Measurements from ENCODE around the gene RHBDF2.

Gene RHBDF2

GRCh38 chr17:76433693-76434092, 67.5 kb downstream of the RHBDF2 start:
- H3K27ac ChIP-seq (ENCODE audit: low read length): no peak overlapping the region
- no peaks in the 10 kb centered on the region for H3K36me3 ChIP-seq (ENCODE audit: control insufficient read depth, insufficient read depth, low read length)
- H3K9me3 ChIP-seq (ENCODE audit: control insufficient read depth, insufficient read depth, low read length): no peaks in the 10 kb centered on the region
- peaks cover 3% of the 10 kb centered on the region; the same call in 1 of the 2 replicates for H3K4me1 ChIP-seq (ENCODE audit: control insufficient read depth, insufficient read depth, low read length)
- no peak overlapping the region for H3K4me3 ChIP-seq (ENCODE audit: low read length)
- H3K27me3 ChIP-seq (ENCODE audit: control insufficient read depth, insufficient read depth, low read length): no peaks in the 10 kb centered on the region
- no peak for DNase-seq (ENCODE audit: low read depth, low spot score)
- no CpG with 5 or more reads among the region's 9 CpGs for WGBS (ENCODE audit: insufficient coverage, insufficient read length)

GRCh38 chr17:76432712-76433336, 68.4 kb downstream of the RHBDF2 start:
- WGBS (ENCODE audit: insufficient coverage, insufficient read length): no CpG with 5 or more reads among the region's 3 CpGs
- Histone ChIP-seq H3K36me3 (ENCODE audit: control insufficient read depth, insufficient read depth, low read length) (no peaks in the 10 kb centered on the region), H3K4me3 (ENCODE audit: low read length) (no peak overlapping the region), H3K9me3 (ENCODE audit: control insufficient read depth, insufficient read depth, low read length) (no peaks in the 10 kb centered on the region), H3K4me1 (ENCODE audit: control insufficient read depth, insufficient read depth, low read length) (0 out of 2 replicates have a peak, but pooled peaks cover 2% of the 10 kb centered on the region), H3K27ac (ENCODE audit: low read length) (no peak overlapping the region), H3K27me3 (ENCODE audit: control insufficient read depth, insufficient read depth, low read length) (no peaks in the 10 kb centered on the region)
- DNase-seq (ENCODE audit: low read depth, low spot score): no peak

- H3K36me3 ChIP-seq (ENCODE audit: control insufficient read depth, insufficient read depth, low read length): no peaks in the 10 kb centered on the region
- no peak overlapping the region for H3K27ac ChIP-seq (ENCODE audit: low read length)
- H3K9me3 ChIP-seq (ENCODE audit: control insufficient read depth, insufficient read depth, low read length): no peaks in the 10 kb centered on the region
- no peak overlapping the region for H3K4me3 ChIP-seq (ENCODE audit: low read length)
- no peak for DNase-seq (ENCODE audit: low read depth, low spot score)
- H3K27me3 ChIP-seq (ENCODE audit: control insufficient read depth, insufficient read depth, low read length): no peaks in the 10 kb centered on the region
- peaks cover 2% of the 10 kb centered on the region; the same call in 1 of the 2 replicates for H3K4me1 ChIP-seq (ENCODE audit: control insufficient read depth, insufficient read depth, low read length)
- WGBS (ENCODE audit: insufficient coverage, insufficient read length): no CpG with 5 or more reads among the region's 6 CpGs
Measured at GRCh38 chr17:76432004-76432403, 69.2 kb downstream of the RHBDF2 start.

- no peak for DNase-seq (ENCODE audit: low read depth, low spot score)
- WGBS (ENCODE audit: insufficient coverage, insufficient read length): no CpG with 5 or more reads among the region's 2 CpGs
- Histone ChIP-seq H3K4me3 (ENCODE audit: low read length) (no peak overlapping the region), H3K36me3 (ENCODE audit: control insufficient read depth, insufficient read depth, low read length) (no peaks in the 10 kb centered on the region), H3K4me1 (ENCODE audit: control insufficient read depth, insufficient read depth, low read length) (peaks cover 2% of the 10 kb centered on the region; the same call in 1 of the 2 replicates), H3K27ac (ENCODE audit: low read length) (no peak overlapping the region), H3K9me3 (ENCODE audit: control insufficient read depth, insufficient read depth, low read length) (no peaks in the 10 kb centered on the region), H3K27me3 (ENCODE audit: control insufficient read depth, insufficient read depth, low read length) (no peaks in the 10 kb centered on the region)
Measured at GRCh38 chr17:76431509-76431908, 69.7 kb downstream of the RHBDF2 start.

- H3K9me3 ChIP-seq (ENCODE audit: control insufficient read depth, insufficient read depth, low read length): no peaks in the 10 kb centered on the region
- no peak overlapping the region for H3K27ac ChIP-seq (ENCODE audit: low read length)
- no peaks in the 10 kb centered on the region for H3K36me3 ChIP-seq (ENCODE audit: control insufficient read depth, insufficient read depth, low read length)
- peaks cover 2% of the 10 kb centered on the region; the same call in 1 of the 2 replicates for H3K4me1 ChIP-seq (ENCODE audit: control insufficient read depth, insufficient read depth, low read length)
- DNase-seq (ENCODE audit: low read depth, low spot score): no peak
- H3K27me3 ChIP-seq (ENCODE audit: control insufficient read depth, insufficient read depth, low read length): no peaks in the 10 kb centered on the region
- H3K4me3 ChIP-seq (ENCODE audit: low read length): no peak overlapping the region
- no CpG with 5 or more reads among the region's 1 CpG for WGBS (ENCODE audit: insufficient coverage, insufficient read length)
Measured at GRCh38 chr17:76428511-76428910, 72.7 kb downstream of the RHBDF2 start.

GRCh38 chr17:76427501-76428231, 73.6 kb downstream of the RHBDF2 start:
- WGBS (ENCODE audit: insufficient coverage, insufficient read length): no CpG with 5 or more reads among the region's 8 CpGs
- H3K27me3 ChIP-seq (ENCODE audit: control insufficient read depth, insufficient read depth, low read length): no peaks in the 10 kb centered on the region
- H3K27ac ChIP-seq (ENCODE audit: low read length): no peak overlapping the region
- H3K36me3 ChIP-seq (ENCODE audit: control insufficient read depth, insufficient read depth, low read length): no peaks in the 10 kb centered on the region
- H3K9me3 ChIP-seq (ENCODE audit: control insufficient read depth, insufficient read depth, low read length): no peaks in the 10 kb centered on the region
- H3K4me1 ChIP-seq (ENCODE audit: control insufficient read depth, insufficient read depth, low read length): peaks cover 2% of the 10 kb centered on the region; the same call in 1 of the 2 replicates
- no peak for DNase-seq (ENCODE audit: low read depth, low spot score)
- no peak overlapping the region for H3K4me3 ChIP-seq (ENCODE audit: low read length)

- Histone ChIP-seq H3K4me1 (ENCODE audit: control insufficient read depth, insufficient read depth, low read length) (peaks cover 2% of the 10 kb centered on the region; the same call in 1 of the 2 replicates), H3K9me3 (ENCODE audit: control insufficient read depth, insufficient read depth, low read length) (no peaks in the 10 kb centered on the region), H3K27me3 (ENCODE audit: control insufficient read depth, insufficient read depth, low read length) (no peaks in the 10 kb centered on the region), H3K36me3 (ENCODE audit: control insufficient read depth, insufficient read depth, low read length) (no peaks in the 10 kb centered on the region), H3K4me3 (ENCODE audit: low read length) (no peak overlapping the region), H3K27ac (ENCODE audit: low read length) (no peak overlapping the region)
- DNase-seq (ENCODE audit: low read depth, low spot score): no peak
- WGBS (ENCODE audit: insufficient coverage, insufficient read length): no CpG with 5 or more reads among the region's 3 CpGs
Measured at GRCh38 chr17:76426853-76427252, 74.4 kb downstream of the RHBDF2 start.

GRCh38 chr17:76422860-76423259, 78.4 kb downstream of the RHBDF2 start:
- no peak for DNase-seq (ENCODE audit: low read depth, low spot score)
- Histone ChIP-seq H3K27ac (ENCODE audit: low read length) (no peak overlapping the region), H3K9me3 (ENCODE audit: control insufficient read depth, insufficient read depth, low read length) (no peaks in the 10 kb centered on the region), H3K4me3 (ENCODE audit: low read length) (no peak overlapping the region), H3K36me3 (ENCODE audit: control insufficient read depth, insufficient read depth, low read length) (no peaks in the 10 kb centered on the region), H3K4me1 (ENCODE audit: control insufficient read depth, insufficient read depth, low read length) (peaks cover 1% of the 10 kb centered on the region; the same call in 1 of the 2 replicates), H3K27me3 (ENCODE audit: control insufficient read depth, insufficient read depth, low read length) (no peaks in the 10 kb centered on the region)
- no CpG with 5 or more reads among the region's 6 CpGs for WGBS (ENCODE audit: insufficient coverage, insufficient read length)

- Histone ChIP-seq H3K4me1 (ENCODE audit: control insufficient read depth, insufficient read depth, low read length) (peaks cover 1% of the 10 kb centered on the region; the same call in 1 of the 2 replicates), H3K4me3 (ENCODE audit: low read length) (no peak overlapping the region), H3K9me3 (ENCODE audit: control insufficient read depth, insufficient read depth, low read length) (no peaks in the 10 kb centered on the region), H3K27ac (ENCODE audit: low read length) (no peak overlapping the region), H3K27me3 (ENCODE audit: control insufficient read depth, insufficient read depth, low read length) (no peaks in the 10 kb centered on the region), H3K36me3 (ENCODE audit: control insufficient read depth, insufficient read depth, low read length) (no peaks in the 10 kb centered on the region)
- no CpG with 5 or more reads among the region's 8 CpGs for WGBS (ENCODE audit: insufficient coverage, insufficient read length)
- no peak for DNase-seq (ENCODE audit: low read depth, low spot score)
Measured at GRCh38 chr17:76422406-76422805, 78.8 kb downstream of the RHBDF2 start.

GRCh38 chr17:76421044-76421407, 80.2 kb downstream of the RHBDF2 start:
- no CpG with 5 or more reads among the region's 7 CpGs for WGBS (ENCODE audit: insufficient coverage, insufficient read length)
- H3K27me3 ChIP-seq (ENCODE audit: control insufficient read depth, insufficient read depth, low read length): no peaks in the 10 kb centered on the region
- no peak overlapping the region for H3K4me3 ChIP-seq (ENCODE audit: low read length)
- H3K4me1 ChIP-seq (ENCODE audit: control insufficient read depth, insufficient read depth, low read length): 0 out of 2 replicates have a peak, but pooled peaks cover 1% of the 10 kb centered on the region
- no peaks in the 10 kb centered on the region for H3K36me3 ChIP-seq (ENCODE audit: control insufficient read depth, insufficient read depth, low read length)
- H3K9me3 ChIP-seq (ENCODE audit: control insufficient read depth, insufficient read depth, low read length): no peaks in the 10 kb centered on the region
- no peak for DNase-seq (ENCODE audit: low read depth, low spot score)
- H3K27ac ChIP-seq (ENCODE audit: low read length): no peak overlapping the region

All from iPS DF 6.9 (cell line).